NCI-H2029 (cell line): ENCODE data around the gene FAN1.
"Not testable (repeated sequence)": the region's sequence is repeated elsewhere in the genome, so short reads cannot be mapped to it uniquely, and the experiment has no call there.

Experiments
- DNase-seq: peaks from one replicate; lab custom pipeline; 2025; lab: John Stamatoyannopoulos, UW

Gene FAN1

DNA sequence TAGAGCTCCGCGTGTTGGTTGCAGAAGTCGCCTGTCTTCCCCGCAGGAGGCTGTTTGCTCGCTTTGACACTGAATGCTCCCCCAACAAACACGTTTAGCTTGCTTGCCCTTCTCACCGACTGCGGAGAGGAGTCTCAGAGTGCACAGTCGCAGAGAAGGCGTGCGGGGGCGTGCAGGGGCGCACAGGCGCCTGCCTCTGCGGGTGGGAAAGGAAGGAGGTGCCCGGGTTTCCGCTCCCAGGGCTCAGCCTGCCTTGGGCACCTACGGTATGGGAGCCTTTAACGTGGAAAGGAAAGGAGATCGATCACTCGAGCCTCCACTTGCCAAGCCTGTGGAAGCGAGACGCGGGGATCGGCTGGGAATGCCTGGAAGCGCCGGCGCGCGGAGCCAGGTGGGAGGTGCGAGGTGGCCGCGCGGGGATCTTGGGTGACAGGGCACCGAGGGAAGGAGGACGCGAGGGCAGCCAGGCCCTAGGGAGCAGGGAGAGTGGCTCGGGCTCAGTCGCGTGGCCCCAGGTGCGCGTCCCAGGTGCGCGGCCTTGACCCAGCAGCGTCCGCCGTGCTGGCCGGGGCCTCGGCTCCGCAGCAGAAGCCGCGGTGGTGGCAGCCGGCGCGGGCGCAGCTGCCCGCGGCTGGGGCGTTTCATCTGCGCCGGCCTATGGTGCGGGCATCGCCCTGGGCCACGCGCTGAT lies at the start of gene FAN1:
TSS of gene FAN1 (plus strand) at position 419 of the 691 bp plus-strand sequence. CDS start 749 bp downstream, outside the sequence.
- peak; percentile 69 for DNase-seq

DNA sequence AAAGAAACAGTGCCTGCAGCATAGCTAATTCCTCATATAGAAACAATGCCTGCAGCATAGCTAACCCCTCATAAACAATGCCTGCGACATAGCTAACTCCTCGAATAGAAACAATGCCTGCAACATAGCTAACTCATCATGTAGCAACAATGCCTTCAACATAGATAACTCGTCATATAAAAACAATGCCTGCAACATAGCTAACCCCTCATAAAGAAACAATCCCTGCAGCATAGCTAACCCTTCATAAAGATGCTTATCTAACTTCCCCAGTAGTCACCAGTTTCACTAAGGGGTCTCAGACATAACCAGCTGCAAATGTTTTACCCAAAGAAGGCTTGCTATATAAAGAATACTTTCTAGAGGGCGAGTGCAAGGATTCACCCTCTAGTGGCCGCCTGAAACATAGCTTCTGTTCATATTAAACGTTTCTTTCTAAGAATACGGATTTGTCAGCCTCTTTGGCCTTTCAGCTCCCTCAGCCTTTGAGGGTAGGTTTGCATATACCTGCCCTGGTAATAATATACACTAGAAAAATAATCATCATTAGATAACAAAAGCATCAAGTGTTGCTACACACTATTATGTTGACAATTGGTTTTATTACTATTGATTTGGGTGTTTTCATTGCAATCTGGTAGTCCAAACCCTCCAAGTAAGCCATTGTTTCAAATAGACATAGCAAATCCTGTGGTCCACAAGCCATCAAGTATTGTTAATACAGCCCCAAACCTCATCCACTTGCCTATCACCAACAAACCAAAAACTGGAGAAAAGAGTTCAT lies 44.4 kb upstream of the FAN1 start:
- DNase-seq = no peak

DNA sequence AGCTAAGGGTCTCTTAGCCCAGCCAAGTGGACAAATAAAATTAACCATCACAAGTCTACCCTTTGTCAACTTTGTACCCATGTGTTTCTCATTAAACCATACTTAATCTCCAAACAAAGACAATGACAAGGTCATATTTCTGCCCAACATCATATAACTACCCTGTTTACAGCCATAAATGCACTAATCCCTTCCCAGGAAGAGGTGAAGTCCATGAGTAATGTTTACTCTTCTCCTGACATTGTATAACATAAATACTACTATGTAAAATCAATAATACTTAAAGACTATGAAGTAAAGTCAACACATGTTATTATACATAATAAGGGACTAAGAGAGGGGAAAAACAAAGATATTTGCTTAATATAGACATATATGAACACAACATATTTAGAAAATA lies 38.5 kb upstream of the FAN1 start:
- DNase-seq = no peak

DNA sequence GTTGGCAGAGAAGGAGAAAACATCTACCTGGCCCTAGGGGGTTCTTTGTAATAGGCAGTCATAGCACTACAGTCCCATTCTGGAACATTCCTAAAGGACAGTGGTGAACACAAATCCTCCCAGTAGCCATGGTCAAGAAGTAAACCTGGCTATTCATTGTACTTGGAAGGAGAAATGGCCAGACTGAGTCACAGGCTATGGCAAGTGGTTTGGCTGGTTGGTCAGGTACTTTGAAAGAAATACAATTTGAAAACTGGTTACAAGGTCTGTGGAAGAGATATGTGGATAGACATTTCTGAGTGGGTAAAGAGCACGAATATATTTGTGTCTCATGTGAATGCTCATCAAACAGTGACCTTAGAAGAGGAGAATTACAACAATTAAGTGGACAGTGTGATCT lies 33.0 kb upstream of the FAN1 start:
- no peak for DNase-seq

DNA sequence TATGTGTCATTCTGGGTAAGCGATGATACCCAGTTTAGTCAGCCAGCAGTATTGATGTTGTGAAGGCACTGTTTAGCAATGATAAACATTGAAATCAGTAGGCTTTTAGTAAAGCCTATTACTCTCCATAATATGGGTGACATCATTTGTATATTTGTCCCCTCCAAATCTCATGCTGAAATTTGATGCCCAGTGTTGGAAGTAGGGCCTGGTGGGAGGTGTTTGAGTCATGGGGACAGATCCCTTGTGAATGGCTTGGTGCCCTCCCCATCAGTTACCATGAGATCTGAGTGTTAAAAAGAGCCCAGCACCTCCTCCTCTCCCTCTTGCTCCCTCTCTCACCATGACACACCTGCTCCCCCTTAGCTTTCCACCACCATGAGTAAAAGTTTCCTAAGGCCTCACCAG lies 31.4 kb upstream of the FAN1 start:
- DNase-seq = no peak

DNA sequence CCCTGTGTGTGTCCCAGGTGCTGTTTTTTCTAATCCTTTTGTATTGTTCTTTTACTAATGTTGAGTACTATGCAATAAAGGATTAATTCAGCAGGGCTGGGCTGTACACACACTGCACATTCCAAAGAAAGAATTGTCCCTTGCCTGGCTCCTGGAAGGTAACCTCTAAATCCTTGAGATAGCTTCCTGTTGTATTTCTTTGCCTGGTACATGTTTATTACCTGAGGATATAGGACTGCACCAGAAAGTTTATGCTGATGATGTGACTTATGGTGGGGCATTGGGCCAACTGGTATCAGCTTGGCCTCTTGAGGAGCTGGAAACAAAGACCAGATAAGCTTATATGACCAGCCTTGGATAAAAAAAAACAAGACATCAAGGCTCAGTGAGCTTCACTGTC lies 26.6 kb upstream of the FAN1 start:
- no peak for DNase-seq

DNA sequence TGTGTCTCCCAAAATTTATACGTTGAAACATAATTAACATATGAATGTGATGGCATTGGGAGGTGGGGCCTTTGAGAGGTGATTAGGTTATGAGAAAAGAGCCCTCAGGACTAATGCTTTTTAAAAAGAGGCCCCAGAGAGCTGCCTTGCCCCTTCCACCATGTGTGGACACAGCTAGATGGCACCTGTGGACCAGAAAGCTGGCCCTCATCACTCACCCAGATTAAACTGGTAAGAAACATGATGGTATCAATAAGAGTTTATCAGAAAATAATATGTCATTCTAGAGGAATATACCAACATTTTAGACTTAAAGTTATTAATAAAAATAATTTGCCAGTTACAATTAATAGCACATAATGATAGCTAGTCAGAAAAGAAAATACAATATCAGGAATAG lies 25.2 kb upstream of the FAN1 start:
- DNase-seq = no peak

DNA sequence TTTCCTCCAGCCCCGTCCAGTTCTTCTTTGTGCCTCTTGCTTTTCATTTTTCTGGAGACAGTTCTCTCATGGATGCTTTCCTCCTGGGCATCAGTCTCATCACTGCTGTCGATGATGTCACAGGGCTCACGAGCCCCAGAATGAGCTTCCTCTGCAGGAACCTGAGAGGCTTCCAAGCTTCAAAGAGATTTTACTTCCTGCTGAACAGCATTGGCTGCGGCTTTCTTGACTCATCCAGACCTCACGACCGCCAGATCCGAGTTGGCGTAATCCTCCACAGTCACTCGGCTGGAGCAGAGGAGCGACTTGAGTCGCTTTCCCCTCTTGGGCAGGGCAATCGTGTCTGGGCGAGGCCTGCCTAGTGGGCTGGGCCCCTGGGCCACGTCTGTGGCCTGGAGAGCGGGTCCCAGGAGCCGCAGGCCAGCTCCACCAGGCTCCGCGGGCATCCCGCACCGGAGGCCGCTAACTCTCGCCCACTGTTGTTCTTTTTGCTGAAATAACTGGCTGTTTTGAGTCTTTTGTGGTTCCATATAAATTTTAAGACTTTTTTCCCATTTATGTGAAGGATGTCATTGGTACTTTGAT lies 20.8 kb upstream of the FAN1 start:
- no peak for DNase-seq

DNA sequence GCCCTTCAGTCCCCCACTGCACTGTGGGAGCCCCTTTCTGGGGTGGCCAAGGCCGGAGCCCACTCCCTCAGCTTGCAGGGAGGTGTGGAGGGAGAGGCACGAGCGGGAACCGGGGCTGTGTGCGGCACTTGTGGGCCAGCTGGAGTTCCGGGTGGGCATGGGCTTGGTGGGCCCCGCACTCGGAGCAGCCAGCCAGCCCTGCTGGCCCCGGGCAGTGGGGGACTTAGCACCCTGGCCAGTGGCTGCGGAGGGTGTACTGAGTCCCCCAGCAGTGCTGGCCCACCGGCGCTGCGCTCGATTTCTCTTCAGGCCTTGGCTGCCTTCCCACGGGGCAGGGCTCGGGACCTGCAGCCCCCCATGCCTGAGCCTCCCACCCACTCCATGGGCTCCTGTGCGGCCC lies 20.0 kb upstream of the FAN1 start:
- not testable (repeated sequence) for DNase-seq

DNA sequence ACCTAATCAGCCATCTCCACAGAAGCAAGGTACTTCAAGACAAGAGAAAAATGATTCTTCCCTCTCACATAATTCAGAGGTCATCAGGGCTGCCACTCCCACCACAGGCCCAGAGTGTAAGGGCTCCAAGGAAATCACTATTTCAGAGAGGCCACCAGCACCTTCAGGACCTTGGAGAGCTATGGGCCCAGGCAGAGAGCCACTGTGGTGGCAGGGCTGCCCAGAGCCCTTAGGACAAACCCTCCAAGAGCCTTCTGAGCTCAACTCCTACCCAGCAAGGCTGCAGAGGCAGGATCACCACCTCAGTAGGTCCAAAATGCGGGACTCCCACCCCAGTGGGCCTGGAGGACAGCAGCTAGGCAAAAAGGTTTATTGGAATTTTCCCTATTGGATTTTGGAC lies 17.9 kb upstream of the FAN1 start:
- DNase-seq = no peak

DNA sequence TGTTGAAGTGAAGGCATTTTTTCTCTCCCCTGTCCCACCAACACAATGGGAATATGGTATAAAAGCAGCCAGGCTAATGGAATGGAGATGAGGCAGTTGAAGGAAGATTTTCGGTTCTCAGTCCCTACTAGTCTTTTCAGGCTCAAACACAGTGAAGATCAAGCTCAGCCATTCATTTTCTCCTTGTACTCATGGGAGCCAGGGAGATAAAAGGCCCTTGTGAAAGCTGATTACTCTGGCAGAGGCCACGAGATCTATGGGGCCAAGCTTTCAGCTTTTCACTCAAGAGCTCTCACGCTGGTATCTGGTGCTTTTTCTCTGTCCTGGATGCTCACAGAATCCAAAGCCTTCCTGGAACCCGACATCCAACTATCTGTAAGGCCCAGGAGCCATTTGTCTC lies 14.5 kb upstream of the FAN1 start:
- no peak for DNase-seq

DNA sequence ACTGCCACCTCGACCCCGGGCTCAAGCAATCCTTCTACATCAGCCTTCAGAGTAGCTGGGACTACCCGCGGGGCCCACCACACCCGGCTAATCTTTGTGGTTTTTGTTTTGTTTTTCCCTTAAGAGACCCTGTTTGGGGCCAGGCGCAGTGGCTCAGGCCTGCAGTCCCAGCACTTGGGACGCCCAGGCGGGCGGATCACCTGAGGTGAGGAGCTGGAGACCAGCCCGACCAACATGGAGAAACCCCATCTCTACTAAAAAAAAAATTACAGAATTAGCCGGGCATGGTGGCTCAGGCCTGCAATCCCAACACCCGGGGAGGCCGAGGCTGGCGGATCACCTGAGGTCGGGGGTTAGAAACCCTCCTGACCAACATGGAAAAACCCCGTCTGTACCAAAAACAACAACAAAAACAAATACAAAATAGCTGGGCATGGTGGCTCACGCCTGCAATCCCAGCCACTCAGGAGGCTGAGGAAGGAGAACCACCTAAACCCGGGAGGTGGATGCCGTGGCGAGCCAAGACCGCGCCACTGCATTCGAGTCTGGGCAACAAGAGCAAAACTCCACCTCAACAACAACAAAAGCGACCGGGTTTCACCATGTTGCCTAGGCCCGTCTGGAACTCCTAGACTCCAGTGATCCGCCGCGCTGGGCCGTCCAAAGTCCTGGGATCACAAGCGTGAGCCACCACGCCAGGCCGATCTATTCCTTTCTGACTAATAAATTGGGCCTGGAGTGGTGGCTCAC lies 8.1 kb upstream of the FAN1 start:
- no peak for DNase-seq

DNA sequence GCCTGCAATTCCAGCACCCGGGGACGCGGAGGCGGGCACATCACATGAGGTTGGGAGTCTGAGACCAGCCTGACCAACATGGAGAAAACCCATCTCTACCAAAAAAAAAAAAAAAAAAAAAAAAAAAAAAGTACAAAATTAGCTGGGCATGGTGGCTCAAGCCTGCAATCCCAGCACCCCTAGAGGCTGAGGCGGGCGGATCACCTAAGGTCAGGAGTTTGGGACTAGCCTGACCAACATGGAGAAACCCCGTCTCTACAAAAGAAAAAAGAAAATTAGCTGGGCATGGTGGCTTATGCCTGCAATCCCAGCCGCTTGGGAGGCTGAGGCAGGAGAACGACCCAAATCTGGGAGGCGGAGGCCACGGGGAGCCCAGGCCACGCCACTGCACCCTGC lies 7.5 kb upstream of the FAN1 start:
- no peak for DNase-seq

DNA sequence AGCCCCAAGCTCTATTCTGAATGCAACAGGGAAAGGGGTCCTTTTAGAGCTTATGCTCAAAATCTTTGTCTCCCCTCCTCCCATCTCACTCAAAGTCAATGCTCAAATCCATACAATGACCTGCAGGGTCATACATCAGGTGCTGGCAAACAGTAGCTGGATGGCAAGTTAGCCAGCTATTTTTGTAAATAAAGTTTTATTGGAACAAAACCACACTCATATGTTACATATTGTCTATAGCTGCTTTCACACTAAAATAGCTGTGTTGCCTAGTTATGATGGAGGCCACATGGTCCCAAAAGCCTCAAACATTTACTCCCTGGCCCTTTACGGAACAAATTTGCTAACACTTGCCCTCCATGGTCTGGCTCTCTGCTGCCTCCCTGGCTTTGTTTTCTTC lies 1.8 kb upstream of the FAN1 start:
- DNase-seq = no peak

DNA sequence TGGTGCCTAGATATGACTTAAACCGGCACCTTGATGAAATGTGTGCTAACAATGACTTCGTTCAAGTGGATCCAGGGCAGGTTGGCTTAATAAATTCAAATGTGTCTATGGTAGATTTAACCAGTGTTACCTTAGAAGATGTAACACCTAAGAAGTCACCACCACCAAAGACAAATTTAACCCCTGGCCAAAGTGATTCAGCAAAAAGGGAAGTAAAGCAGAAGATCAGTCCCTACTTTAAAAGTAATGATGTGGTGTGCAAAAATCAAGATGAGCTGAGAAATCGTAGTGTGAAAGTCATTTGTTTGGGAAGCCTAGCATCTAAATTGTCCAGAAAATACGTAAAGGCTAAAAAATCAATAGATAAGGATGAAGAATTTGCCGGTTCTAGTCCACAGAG lies 1.1 kb downstream of the FAN1 start:
- DNase-seq = no peak

DNA sequence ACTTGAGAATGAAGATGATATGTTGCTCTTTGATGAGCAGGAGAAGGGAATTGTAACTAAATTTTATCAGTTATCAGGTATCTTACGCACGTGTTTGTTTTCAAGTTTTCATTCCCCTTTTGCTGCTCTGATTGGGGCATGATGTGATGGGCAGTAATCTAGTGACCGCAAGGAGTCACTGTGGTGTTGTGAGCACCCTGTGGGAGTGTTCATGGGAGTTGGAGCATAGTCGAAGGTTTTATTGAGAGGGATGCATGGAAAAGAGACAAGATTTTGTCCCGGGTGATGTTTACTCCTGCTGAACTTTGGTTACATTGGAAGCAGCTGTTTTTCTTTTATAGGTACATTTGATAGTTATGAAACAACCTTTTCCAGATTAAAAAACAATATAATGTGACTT lies 2.1 kb downstream of the FAN1 start:
- DNase-seq = no peak

DNA sequence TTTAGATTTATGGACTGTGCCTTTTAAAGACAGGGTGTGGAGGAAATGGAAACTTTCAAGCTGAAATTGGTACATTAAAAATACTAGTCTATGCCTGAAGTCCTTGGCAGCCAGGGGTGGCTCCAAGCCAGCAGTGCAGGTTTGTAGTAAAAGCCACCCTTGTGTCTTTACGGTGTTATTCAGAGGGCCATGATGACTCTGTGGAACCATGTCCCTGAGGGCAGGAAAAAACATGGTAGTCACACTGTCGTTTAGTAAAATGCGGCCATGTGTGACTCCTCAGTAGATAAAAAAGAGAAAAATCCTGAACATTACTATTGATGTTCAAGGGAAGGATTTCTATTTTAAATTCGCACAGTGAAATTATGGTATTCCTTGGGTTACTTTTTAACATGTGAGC lies 2.7 kb downstream of the FAN1 start:
- DNase-seq = no peak

DNA sequence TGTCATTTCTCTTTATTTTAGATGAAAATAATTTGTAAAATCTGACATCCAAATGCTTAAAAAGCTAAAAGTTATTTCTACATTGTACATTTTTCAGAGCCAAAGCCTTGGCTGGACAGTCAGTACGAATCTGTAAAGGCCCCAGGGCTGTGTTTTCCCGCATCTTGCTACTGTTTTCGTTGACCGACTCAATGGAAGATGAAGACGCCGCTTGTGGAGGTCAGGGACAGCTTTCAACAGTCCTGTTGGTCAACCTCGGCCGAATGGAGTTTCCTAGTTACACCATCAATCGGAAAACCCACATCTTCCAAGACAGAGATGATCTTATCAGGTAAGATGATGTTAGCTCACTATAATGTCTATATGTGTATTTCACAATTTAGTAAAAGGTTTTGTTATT lies 10.0 kb downstream of the FAN1 start:
- DNase-seq = no peak

DNA sequence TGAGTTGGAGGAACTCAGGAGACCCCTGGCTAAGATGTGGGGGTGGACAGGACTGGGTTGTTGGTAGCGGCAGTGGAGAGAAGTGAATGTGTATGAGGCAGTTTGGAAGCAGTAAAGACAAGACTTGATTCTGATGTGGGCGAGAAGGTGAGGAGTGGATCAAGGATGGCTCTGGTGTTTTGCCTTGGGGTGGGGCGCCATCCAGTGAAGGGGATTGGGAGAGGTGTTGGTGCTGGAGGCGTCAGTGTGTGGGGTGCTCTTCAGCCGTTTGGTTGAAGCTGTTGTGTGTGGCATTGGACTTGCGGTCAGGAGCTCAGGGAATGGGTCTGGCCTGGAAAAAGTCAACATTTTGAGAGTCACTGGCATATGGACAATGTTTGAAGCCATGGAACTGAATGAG lies 13.3 kb downstream of the FAN1 start:
- no peak for DNase-seq

DNA sequence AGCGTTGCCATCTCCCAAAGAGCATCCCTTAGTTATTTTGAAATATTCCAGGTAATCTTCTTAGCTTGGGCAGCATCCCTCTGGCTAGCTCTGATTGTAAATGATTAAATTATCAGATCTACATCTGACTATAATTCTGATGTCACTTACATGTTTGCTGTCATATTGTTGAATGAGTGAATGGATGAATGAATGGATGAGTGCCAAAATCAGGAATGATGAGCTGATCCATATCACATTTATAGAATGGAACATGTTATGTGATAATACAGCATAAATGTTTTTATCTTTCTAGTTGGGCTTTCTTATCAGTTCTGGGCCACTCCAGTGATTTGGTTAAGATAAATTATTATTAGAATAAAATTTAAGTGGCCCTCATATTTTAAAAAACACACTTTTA lies 14.0 kb downstream of the FAN1 start:
- no peak for DNase-seq

DNA sequence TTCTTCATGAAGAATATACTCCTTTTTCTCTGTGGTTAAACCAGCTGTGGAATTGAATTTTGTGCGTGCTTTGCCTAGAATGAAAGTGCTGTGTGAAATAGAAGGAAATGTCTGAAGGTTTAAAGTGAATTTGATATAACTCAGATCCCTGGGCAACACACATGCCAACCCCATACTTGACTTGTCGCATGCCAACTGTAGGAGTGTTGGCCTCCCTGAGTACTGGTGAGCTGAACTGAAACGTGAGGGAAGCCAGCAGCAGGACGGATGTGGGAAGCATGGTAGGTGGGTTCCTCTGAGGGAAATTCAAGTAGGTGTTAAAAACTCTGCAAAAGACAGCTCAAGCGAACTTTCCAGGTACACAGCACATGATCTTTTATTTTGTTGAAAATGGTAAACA lies 14.7 kb downstream of the FAN1 start:
- DNase-seq = no peak

DNA sequence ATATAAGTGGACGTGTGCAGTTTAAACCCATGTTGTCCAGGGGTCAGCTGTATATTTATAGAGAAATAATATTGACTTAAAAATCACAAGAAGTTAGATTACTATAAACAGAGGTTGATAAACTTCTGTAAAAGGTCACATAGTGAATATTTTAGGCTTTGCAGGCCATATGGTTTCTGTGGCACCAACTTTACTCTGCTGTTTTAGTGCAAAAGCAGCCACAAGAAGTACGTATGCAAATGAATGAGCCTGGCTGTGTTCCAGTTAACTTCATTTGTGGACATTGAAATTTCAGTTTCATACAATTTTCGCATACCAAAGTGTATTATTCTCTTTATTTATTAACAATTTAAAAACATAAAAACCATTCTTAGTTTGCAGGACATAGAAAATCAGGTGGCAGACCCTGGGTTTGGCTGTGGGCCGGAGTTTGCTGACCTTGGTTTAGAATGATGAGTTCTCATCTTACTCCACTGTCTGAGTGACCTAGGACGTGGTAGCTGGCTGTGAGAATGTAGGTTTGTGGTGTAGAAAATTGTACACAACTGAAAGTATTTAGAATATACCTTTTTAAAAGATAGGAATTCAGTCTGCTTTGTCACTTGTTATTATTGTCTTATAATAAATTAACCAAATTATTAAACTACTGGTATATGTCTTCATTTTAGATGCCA lies 16.3 kb downstream of the FAN1 start:
- no peak for DNase-seq
